HG02642 (cell line): ENCODE results near the gene BMP8A.
"Not testable (repeated sequence)": the region's sequence is repeated elsewhere in the genome, so short reads cannot be mapped to it uniquely, and the experiment has no call there.

Experiments used
- ATAC-seq: cut with Tn5 transposase; IDR thresholded peaks from one replicate; pipeline ENCODE4 v1.9.1; 2021; ENCODE audit warnings: mild to moderate bottlenecking; ENCODE audit not compliant: unreplicated experiment, poor library complexity

BMP8A gene

DNA sequence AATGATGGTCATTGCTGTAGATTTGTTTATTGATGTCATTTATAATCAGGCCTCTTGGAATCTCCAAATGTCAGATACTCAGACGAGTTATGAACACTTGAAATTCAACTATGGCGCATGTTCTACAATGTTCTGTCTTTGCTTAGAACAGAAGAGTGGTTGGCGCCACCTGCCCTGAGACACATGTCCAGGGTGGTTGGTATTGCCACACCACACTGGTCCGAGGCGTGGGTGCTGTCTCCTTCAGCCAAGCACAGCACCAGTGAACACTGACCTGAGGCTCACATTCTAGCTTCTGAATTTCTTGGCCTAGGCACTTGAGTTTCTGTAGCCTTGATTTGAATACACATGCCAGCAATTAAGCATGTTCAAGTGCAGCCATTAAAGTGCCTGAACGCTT lies 10.1 kb upstream of the BMP8A start:
- ATAC-seq = no peak

DNA sequence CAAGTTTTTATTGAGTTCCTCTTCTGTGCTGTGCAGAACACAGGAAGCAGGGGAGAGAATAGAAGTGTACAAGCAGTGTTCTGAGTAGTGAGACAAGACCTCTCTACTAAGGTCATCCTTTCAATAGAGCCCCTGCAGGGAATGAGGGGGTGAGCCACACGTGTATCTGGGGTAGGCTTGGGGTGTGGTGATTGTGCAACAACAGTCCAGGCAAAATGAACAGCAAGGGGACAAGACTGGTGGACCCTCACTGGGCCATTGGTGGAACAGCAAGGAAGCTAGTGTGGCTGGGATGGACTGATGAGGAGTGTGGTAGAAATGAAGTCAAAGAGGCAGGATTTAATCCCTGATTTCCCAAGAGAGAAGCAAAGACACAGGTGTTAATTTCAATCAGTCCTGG lies 8.2 kb upstream of the BMP8A start:
- ATAC-seq = no peak

DNA sequence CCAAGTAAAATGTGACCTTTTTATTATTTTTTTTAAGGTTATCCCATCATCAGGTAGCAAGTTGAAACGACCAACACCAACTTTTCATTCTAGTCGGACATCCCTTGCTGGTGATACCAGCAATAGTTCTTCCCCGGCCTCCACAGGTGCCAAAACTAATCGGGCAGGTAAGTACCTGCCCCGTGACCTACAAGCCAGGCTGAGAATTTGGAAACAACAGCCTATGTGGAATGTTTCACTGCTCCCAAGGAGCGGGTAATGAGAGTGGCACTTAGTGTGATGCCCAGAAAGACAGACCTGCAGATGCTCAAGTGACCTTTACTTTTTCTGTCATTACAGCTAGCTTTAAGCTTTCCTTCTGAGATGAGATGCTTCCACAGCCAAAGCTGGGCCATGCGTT lies 6.9 kb upstream of the BMP8A start:
- ATAC-seq = no peak

DNA sequence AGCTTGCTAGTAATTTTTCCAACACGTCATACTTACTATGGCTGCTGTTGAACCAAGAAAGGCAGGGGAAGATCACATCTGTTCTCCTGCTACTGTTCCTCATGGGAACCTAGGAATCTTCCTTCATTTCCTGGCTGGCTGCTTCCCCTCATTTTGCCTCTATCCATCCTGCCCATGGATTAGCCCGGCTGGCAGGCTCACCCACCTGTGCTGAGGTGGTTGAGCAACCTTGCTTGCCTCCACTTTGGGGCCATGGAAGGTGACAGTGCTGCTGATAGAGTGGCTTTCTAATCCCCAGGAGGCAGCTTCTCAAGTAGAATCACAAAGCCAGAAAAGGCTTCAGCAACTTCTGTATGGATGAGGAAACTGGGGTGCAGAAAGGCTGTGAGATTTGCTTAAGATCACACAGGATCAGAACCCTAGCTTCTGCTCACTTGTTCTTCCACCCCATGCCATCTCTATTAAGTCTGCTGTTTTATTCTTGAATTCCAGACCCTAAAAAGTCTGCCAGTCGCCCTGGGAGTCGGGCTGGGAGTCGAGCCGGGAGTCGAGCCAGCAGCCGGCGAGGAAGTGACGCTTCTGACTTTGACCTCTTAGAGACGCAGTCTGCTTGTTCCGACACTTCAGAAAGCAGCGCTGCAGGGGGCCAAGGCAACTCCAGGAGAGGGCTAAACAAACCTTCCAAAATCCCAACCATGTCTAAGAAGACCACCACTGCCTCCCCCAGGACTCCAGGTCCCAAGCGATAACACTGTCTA lies 6.2 kb upstream of the BMP8A start:
- no peak for ATAC-seq

DNA sequence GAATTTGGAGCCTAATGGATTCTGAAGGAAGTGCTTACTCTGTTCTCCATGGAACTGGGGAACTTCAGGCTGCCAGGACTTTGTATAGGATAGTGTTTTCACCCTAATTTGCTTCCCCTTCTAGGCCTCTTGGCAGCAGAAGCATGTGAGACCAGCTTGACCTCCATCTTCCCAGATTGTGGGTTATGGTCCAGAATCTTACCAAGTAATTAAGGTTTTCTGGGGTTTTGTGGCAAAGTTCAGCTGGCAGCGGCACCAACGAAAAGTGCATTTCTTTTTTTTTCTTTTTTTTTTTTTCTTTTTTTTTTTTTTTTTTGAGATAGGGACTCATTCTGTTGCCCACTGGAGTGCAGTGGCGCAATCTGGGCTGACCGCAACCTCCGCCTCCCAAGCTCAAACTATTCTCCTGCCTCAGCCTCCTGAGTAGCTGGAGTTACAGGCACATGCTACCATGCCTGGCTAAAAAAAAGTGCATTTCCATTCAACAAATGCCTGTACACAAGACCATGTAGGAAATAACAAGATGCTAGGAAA lies 3.4 kb upstream of the BMP8A start:
- no peak for ATAC-seq

DNA sequence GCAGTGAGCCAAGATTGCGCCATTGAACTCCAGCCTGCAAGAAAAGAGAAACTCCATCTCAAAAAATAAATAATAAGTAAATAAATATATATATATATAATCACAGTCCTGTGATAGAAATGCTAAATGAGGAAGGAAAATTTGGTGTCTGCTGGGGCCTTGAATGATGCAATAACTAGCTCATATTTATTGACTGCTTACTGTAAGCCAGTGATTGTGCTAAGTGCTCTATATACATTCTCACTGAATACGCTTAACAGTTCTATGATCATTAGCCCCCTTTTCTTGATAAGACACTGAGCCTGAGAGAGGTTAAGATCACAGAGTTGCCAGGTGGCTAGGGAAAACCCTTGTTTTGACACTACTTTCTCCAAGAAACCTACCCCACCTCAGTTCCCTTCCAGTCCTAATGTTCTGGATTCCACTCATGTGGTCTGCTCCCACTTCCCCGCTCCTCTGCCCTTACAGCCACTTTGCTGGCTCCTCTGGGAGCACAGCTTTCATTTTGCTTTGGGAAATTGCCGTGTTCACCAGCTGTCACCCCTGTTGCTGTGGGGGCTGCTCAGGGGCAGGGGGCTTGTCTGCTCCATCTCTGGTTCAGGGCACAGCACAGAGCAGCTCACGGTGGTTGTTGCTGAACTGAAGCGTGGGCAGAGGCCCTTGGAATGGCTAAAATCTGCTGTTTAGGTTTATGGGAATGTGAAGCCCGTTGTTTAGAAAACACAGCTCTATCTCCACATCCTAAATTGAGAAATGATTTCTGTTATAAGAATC lies 2.5 kb upstream of the BMP8A start:
- ATAC-seq = no peak

DNA sequence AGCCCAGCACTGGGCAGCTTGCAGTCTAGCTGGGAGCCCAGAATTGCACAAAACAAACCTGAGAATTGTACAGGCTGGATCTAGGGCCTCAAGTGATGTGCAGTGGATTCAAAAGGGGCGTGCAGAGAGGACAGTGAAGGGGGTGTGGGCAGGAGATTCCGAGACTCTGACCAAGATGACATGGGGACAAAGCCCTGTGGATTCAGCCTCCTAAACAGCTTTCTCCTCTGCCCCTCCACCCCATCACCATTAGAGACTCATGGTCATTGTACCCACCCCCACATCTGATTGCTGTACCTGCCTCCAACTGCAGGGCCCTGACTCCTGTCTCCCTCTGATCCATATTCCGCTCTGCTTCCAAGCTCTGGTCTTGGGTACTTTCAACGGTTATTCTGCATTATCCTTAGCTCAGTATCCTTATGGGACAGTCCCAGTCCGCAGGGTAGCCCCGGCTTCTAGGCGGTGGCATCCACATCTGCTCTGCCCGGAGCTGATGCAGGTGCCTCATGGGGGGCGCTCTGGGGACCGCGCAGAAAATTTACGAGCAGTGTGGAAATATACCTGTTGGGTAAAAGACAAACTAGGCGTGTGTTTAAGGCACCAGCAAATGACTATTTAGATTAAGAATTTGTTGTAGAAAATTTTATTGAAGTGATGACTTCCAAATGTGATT lies 1.7 kb upstream of the BMP8A start:
- ATAC-seq = no peak

DNA sequence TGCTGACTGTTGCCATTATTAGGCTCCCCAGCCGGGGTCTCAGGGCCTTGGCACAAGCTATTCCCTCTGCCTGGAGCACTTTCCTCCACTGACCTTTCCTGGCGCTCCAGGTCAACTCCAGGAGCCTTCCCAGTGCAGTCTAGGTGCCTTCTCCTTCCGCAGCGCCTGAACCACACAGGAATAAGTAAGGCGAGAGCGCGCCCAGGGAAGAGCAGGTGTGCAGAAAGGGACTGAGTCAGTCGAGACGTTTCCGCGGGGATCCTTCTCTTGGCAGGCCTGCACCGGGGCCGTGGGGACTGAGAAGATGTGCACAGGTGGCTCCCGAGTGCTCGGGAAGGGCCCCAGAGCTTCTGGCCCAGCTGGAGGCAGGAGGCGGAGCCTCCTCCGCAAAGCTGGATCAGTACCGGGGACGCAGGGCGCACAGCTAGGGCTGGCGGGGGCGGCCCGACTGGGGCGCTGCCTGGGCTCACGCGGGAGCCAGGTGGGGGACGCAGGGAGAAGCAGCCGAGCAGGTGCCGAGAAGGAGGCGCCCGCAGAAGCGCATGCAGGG lies 765 bp upstream of the BMP8A start:
- ATAC-seq = peak; percentile 23

DNA sequence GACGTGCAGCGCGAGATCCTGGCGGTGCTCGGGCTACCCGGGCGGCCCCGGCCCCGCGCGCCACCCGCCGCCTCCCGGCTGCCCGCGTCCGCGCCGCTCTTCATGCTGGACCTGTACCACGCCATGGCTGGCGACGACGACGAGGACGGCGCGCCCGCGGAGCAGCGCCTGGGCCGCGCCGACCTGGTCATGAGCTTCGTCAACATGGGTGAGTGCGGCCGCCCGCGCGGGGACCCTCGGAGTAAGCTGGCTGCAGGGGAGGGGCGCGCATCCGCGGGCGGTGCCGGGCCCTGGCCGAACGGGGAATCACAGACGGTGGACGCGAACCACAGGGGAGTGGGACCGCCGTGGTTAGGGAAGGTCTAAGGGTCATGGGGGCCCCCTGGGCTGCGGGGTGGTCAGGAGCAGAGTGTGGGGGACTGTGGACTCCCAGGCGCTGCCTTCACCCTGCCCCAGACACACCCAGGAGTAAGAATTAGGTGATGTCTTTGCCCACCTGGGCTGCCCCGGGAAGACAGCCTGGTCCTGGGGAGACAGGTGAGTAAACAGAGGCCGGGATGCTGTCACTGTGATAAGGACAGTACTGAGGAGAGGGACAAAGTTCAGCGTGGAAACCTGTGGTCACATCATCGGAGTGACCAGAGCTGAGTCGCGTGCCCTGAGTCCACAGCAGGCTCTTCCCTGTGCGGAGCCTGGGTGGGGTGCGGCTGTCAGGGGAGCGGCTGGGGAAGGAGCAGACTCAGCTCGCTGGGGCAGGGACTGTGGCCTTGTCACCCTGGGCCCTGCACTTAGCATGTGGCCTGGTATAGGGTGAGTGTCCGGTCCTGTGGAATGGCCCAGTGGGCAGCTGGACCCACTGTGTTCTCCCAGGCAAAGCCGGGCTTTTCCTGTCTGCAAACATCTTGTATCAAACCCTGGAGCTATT lies 944 bp downstream of the BMP8A start:
- not testable (repeated sequence) for ATAC-seq

DNA sequence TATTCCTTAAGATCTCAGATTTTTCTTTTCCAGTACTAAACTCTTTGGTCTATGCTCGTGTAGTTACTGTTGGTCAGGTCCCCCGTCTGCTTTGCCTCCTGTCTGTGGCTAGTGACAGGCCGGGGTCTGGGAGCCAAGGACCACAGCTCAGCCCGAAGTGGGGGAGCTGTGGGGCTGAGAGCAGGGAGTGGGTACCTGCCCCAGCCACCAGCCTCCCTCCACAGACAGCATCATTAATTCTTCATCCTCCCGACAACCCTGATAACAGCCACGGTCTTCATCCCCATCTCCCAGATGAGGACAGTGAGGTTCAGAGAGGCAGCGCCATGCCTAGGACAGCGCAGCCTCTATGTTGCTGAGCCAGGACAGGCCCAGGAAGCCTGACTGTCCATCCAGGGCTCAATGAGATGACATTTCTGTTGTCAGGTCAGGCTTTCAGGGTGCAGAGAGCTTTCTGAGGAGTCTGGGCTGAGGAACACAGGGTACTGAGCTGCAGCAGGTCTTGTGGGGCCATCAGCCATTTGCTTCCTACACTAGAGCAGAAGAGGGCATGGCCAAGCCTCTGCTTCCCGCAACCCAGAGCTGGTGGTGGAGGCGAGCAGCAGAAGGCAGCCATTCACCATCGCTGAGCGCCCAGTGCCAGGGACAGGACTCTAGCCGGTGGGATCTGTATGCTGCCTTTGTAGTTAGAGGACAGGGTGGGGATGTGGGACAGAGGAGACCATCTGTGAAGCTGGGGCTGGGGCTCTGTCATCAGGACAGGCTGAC lies 1.8 kb downstream of the BMP8A start:
- ATAC-seq = not testable (repeated sequence)

DNA sequence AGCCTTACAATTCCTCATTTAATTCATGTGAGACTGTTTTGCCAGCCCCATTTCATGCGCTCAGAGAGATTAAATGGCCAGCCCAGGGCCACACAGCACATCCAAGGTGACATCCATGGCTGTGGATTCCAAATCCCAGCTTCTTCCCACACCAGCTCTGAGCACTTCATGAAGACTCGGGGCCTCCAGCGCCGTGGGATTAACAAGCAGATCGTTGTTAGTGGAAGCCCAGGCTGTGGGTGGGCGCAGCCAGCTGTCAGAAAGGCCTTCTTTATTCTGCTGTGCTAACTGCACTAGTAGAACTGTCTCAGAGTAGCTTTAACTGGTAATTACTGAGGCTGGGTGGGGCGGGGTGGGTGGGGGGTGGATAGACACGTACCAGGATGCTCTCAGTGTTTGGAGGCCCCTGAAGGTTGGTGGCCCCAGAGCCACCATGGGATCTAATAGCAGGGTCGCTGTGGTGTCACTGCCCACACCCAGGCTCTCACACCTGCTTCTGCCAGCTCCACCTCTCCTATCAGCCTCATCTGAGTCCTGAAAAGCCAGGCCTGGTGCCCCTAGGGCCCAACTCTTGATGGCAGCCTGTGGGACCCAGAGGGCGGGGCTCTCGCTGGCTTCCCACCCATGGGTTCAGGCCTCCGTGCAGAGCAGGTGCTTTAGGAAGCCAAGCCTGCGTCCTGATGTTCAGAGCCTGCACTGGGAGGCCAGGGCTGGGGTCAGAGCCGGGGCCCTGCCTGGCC lies 3.4 kb downstream of the BMP8A start:
- ATAC-seq = no peak

DNA sequence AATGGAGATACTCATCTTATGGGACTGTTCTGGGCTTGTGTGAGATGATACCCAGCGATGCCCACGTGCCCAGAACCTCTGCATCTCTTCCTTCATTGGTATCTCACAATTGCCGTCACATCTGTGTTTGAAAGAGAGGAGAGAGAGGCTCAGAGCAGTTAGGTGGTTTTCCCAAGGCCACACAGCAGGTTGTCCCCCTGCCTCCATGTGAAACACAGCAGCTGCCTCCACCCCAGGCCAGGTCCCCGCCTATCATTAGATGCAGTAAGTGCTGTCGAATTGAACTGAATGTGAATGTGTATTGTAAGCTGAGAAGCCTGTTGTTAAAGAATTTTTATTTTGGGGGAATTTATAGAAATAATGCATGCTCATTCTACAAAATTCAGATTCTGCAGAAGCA lies 5.1 kb downstream of the BMP8A start:
- ATAC-seq = not testable (repeated sequence)

DNA sequence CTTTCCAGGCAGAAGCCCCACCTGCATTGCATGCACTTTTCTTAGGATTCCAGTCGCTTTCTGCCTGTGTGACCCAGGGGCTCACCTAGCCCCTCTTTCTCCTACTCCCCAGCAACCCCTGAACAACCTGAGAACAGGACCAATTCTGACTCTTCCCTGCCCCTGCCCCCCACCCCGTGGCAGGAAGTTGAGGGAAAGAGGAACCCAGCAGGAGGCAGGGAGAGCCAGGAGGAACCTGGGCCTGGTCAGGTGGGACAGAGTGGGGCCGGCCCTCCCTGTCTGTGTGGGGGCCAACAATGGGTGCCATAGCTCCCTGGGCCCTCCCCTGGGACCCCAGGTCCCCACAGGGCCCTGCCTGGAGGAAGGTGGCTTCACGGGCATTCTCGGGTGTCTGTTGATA lies 6.1 kb downstream of the BMP8A start:
- no peak for ATAC-seq

DNA sequence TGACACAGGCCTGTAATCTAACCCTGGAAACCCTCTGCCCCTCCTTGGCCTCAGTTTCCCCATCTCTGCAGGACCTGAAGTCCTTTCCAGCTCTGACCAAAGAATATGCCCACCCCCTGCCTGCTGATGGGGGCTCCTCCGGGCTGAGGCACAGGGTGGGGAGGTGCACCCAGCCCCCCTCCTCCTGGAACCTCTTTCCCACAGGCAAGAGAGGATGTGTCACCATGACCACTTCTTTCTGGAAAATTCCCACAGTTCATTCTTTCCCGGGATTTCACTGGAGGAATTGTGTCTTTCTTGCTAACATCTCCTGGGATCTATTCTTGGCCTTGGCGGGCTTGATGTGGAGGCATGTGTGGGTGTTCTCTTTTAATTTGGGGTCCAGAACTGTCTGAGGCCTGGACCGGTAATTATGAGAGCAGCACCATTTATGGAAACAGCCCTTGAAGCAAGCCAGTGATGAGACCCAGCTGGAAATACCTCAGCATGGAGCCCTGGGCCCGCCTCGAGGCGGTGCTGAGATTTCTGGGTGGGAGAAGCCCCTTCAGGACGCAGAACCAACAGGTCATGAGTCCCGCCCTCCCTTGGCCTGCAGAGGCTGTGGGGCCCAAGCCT lies 6.8 kb downstream of the BMP8A start:
- ATAC-seq = not testable (repeated sequence)

DNA sequence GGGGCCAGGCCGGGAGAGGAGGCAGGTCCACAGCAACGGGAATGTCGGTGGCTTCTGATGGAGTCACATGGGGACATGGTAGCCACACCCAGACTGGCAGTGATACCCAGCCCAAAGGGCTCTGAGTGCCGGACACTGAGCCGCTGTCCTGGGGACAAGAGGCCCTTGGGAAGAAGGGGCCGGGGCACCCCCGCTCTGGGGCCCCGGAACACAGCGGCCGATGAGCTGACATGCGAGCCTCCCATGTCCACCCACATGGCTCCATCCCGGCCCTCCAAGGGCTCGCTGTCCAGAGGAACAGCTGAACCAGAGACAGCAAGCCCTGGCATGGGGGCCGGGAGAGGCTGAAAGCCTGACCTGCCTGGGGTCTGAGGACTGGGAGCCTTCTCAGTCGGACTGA lies 7.4 kb downstream of the BMP8A start:
- not testable (repeated sequence) for ATAC-seq

DNA sequence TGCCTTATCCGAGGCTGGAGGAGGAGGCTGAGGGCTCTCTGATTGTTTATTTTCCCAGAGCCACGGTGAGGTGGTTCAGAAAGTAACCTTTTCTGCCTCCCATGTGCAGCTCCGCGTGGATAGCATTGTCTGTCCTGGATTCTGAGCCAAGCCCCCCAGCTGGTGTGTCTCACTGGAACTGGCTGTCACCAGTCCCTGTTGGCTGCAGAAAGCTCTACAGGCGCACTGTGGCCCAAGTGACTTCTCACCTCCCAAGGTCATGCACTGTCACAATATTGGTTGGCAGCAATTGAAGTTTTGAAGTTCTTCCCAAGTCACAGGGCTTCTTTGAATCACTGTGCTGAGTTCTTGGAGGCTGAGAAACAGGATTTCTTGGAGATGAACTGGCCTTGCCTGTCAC lies 8.2 kb downstream of the BMP8A start:
- ATAC-seq = no peak

DNA sequence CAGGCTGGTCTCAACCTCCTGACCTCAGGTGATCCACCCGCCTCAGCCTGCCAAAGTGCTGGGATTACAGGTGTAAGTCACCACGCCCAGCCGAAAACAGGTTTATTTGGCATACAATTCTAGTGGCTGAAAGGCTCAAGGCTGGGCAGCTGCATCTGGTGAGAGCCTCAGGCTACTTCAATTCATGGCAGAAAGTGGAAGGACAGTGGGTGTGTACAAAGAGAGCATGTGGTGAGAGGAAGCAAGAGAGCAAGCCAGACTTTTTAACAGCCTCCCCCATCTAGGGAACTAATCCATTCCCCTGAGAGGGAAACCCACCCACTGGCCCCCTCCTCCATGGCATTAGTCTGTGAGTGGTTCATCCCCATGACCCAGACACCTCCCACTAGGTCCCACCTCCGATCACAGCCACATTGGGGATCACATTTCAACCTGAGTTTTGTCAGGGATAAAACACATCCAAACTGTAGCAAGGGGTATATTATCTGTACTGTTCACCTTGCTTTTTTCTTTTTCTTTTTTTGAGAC lies 9.5 kb downstream of the BMP8A start:
- ATAC-seq = no peak

DNA sequence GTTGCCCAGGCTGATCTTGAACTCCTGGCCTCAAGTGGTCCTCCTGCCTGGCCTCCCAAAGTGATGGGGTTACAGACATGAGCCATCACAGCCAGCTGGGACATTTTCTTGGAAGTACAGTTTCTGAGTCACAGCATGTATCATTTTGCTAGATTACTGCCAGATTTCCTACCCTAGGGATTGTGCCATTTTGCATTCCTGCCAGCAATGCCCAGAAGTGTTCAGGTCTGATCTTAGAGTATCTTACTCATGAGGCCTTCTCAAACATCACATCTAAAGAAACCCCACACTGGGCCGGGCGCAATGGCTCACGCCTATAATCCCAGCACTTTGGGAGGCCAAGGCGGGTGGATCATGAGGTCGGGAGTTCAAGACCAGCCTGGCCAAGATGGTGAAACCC lies 10.2 kb downstream of the BMP8A start:
- ATAC-seq = no peak
